ENCODE data around the gene HSD17B1.
A peak's percentile ranks its signal among the peaks of the same experiment; 100 is the strongest.

Gene HSD17B1

DNA sequence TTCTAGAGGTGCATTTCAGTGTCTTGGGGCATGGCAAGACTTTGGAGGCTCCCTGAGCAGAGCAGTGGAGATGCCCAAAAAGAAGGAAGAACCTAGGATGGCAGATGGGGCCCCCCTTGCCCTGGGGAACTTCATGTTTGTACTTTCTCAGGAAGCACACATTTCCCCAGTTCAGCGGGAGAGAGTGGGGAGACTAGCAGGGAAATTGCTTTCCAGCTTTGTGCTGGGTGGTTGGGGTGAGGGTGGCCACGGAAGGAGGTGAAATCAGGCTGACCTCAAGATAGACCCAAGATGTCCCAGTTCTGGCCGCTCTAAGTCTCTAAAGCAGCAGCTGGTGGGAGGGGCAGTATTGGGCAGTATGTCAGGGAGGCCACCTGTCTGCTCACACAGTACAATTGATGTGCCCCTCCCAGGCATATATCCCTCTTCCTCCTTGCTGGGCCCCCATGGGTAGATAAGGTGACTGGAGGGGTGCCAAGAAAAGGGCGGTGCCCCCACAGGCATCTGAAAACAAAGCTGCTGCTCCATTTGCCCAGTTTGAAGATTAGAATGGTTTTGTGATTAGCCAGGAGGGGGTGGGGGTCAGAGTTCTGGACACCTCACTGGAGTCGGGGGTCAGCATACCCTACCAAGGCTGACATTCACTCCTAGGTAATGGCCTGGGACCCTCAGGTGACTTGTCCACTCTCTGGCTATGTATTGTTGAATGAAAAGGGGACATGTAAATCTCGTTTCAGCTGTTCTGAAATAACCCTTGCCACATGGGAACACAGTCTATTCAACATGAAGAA, 33.8 kb upstream of the HSD17B1 start:
- no peaks in the 10 kb centered on the region for H3K27me3 Mint-ChIP-seq
- peak overlapping the region; percentile 18 for H3K4me3 Mint-ChIP-seq
- H3K27ac Mint-ChIP-seq = peak overlapping the region; percentile 88
- intact Hi-C loops (cut with micrococcal nuclease) = loop anchor here (5.0 kb wide), 2 partner anchors 112 to 197 kb away; no protein-coding TSS in a partner anchor
- H3K36me3 Mint-ChIP-seq (ENCODE audit: low read depth) = peaks cover 74% of the 10 kb centered on the region
- no peaks in the 10 kb centered on the region for H3K9me3 Mint-ChIP-seq
- peaks cover 62% of the 10 kb centered on the region for H3K4me1 Mint-ChIP-seq (ENCODE audit: low read depth)

DNA sequence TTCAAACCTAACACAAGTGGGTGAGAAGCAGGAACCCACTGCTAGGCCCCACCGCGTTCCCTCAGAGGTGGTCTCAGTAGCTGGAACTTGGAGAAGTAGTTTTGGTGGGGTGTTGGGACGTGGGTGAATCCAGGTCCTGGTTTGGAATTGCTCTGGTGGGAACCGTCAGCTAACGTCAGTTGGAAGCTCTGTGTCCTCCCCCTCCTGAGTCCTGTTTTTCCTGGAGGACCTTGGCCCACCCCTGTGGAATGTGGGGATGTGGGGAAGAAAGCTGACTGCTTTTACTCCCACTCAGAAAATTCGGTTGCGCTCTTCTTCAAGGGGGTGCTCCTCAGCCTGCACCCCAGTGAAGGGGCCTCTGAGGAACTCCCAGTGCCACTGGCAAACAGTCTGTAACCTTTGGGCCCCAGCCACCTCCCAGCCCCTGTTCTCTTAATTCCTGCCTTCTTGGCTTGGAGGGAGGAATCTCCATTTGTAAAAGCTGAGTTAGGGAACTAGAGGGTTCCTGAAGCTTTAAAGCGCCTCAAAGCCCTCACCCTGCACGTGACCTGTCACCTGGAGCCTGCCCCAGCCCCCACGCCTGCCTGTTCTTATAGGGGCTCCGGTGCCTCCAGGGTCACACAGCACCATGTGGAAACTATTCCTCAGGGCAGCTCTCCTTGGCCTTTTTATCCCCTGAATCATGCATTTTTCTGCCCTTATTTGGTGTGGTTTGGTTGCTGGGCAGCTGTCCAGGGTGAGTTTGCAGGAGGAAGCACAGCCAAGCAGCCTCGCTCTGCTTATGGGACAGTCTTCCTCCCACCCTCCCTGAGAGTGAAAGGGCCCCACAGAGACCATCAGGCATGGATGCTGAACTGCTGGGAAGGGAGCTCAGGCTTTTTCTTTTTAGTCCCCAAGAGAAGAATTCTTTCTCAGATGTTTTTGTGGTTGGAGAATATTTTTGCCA, 32.9 kb upstream of the HSD17B1 start:
- no peaks in the 10 kb centered on the region for H3K27me3 Mint-ChIP-seq
- intact Hi-C loops (cut with micrococcal nuclease) = loop anchor here (5.0 kb wide), 2 partner anchors 113 to 198 kb away; no protein-coding TSS in a partner anchor
- H3K4me1 Mint-ChIP-seq (ENCODE audit: low read depth) = peaks cover 62% of the 10 kb centered on the region
- peak overlapping the region; percentile 88 for H3K27ac Mint-ChIP-seq
- peaks cover 66% of the 10 kb centered on the region for H3K36me3 Mint-ChIP-seq (ENCODE audit: low read depth)
- no peaks in the 10 kb centered on the region for H3K9me3 Mint-ChIP-seq
- H3K4me3 Mint-ChIP-seq = peak overlapping the region; percentile 11

DNA sequence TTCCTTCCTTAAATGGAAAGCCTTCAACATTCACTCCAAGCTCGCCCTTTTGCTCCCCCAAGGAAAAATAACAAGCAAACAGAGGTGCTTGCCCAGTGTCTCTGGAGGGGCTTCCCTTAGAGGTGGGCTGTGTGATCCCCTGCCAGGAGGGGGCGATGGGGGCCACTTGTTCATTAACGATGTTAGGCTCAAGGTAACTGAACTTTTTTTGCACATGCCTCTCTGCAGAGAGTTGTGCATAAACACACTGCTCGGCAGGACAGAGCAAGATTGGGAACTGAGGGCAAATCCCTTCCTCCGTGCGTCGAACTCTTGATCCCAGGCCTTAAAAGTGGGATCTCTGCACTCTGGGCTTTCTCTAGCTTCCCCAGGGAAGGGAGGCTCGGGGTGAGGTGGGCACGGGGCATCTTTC, 32.2 kb upstream of the HSD17B1 start:
- Mint-ChIP-seq H3K27ac (peak overlapping the region; percentile 88), H3K4me1 (ENCODE audit: low read depth) (peaks cover 68% of the 10 kb centered on the region), H3K4me3 (no peak overlapping the region), H3K27me3 (no peaks in the 10 kb centered on the region), H3K36me3 (ENCODE audit: low read depth) (peaks cover 60% of the 10 kb centered on the region), H3K9me3 (no peaks in the 10 kb centered on the region)
- intact Hi-C loops (cut with micrococcal nuclease) = no loop called here

DNA sequence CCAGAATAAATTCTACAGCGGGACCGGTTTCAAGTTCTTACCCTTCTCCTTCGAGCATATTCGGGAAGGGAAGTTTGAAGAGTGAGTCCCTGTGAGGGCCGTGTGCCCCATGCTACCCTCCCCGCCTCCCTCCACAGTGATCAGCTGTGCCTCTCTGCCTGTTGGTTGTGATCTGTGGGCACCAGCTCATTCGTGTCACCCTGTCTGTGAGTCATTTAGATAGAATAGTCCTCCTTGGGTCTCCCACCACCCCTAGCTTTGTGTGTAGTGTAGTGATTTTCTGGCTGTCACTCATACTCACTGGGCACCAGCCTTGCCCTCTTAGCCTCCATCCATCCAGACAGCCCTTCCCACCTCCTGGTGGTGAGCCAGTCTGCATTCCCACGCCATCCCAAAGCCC, 31.7 kb upstream of the HSD17B1 start:
- Mint-ChIP-seq H3K4me1 (ENCODE audit: low read depth) (peaks cover 69% of the 10 kb centered on the region), H3K27ac (peak overlapping the region; percentile 88)
- intact Hi-C loops (cut with micrococcal nuclease) = no loop called here

DNA sequence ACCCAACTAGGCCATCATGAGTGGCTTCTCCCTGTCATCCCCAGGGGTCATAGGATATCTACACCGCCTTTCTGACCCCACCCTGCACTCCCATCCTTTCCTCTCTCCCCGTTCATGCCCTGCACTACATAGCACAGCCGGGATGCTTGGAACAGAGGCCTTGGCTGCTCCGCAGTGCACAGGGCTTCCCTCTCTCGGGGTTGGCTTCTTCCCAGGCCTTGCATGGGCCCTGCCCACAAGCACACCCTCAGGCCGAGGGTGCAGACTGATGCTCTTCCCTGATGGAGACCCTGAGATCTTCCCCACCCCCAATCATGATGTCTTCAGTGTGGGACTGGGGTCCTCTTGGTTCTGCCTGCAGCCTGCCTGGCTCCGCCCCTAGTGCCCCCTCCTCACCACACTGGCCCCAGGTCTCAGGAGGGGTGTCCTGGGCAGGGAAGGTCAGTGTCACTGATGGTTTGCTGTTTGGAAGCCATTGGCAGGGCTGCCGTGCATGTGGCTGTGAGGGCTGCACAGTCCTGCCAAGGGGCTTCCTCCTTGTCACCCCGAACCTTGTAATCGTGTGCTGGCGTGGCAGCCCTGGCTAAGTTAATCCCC, 31.0 kb upstream of the HSD17B1 start:
- H3K4me1 Mint-ChIP-seq (ENCODE audit: low read depth) = peaks cover 69% of the 10 kb centered on the region
- H3K4me3 Mint-ChIP-seq = no peak overlapping the region
- intact Hi-C loops (cut with micrococcal nuclease) = no loop called here
- peaks cover 48% of the 10 kb centered on the region for H3K36me3 Mint-ChIP-seq (ENCODE audit: low read depth)
- no peaks in the 10 kb centered on the region for H3K9me3 Mint-ChIP-seq
- H3K27ac Mint-ChIP-seq = peak overlapping the region; percentile 49
- H3K27me3 Mint-ChIP-seq = no peaks in the 10 kb centered on the region

More for the DNA sequence above, 31.7 kb upstream of the HSD17B1 start:
- no peak overlapping the region for H3K4me3 Mint-ChIP-seq
- H3K36me3 Mint-ChIP-seq (ENCODE audit: low read depth) = peaks cover 55% of the 10 kb centered on the region
- no peaks in the 10 kb centered on the region for H3K27me3 Mint-ChIP-seq
- H3K9me3 Mint-ChIP-seq = no peaks in the 10 kb centered on the region

DNA sequence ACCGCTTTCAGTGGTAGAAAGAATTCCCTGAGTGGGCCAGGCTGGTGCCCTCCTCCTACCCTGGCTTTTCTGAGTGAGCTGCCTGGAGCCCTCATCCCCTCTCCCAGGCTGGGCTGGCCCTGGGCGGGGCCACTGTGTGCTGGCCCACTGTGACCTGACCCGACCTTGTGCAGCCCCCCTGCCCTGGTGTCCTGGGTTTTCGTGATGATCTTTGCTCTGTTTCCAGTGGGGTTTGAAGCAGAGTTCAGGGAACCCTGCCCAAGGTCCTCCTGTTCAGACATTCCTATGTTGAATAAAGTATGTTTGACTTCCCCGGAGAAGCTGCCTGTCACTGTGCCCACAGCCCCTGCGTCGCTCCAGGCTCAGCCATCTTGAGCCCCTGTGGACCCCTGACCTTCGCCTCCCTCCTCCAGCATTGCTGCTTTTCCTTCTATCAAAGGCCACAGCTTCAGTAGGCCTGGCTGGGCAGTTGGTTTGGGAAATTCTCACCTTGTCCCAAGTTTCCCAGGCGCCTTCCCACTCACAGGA, 30.4 kb upstream of the HSD17B1 start:
- peak overlapping the region; percentile 49 for H3K27ac Mint-ChIP-seq
- H3K27me3 Mint-ChIP-seq = no peaks in the 10 kb centered on the region
- H3K4me3 Mint-ChIP-seq = no peak overlapping the region
- intact Hi-C loops (cut with micrococcal nuclease) = no loop called here
- no peaks in the 10 kb centered on the region for H3K9me3 Mint-ChIP-seq
- H3K4me1 Mint-ChIP-seq (ENCODE audit: low read depth) = peaks cover 69% of the 10 kb centered on the region
- peaks cover 43% of the 10 kb centered on the region for H3K36me3 Mint-ChIP-seq (ENCODE audit: low read depth)

DNA sequence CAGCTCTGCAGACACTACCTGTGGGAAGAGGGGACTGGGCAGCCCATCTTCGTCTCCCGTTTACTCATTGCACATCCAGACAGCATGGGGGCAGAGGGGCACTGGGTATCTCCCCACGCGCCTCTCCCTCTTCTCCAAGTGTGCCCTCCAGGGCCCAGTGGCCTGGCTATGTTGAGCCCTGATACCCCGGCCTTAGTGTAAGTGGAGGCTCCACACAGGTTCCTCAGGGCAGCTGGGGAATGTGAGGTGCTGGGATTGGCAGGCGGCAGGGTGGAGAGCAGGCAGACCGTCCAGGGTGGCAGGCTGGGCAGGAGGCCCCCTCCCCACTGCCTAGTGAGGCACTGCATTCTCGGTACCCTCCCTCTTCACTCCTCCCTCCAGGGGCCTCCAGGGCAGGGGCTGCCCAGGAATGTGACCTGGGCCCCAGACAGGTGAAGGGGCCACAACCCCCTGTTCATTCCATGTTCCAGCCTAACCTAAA, 29.9 kb upstream of the HSD17B1 start:
- no peak overlapping the region for H3K4me3 Mint-ChIP-seq
- H3K27ac Mint-ChIP-seq = no peak overlapping the region
- no peaks in the 10 kb centered on the region for H3K9me3 Mint-ChIP-seq
- no peaks in the 10 kb centered on the region for H3K27me3 Mint-ChIP-seq
- intact Hi-C loops (cut with micrococcal nuclease) = no loop called here
- H3K4me1 Mint-ChIP-seq (ENCODE audit: low read depth) = peaks cover 66% of the 10 kb centered on the region
- peaks cover 40% of the 10 kb centered on the region for H3K36me3 Mint-ChIP-seq (ENCODE audit: low read depth)

DNA sequence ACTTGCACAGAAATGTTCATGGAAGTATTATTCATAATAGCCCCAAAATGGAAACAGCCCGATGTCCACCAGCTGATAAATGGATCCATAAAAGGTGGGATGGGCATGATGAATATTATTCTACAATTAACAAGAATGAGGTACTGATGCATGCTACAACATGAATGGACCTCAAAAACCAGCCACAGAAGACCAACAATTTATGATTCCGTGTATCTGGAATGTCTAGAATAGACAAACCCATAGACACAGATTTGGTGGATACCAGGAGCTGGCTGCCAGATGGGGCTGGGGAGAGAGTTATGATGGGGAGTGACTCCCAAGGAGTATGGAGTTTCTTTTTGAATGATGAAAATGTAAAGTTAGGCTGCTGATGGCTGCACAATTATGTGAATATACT, 27.5 kb upstream of the HSD17B1 start:
- intact Hi-C loops (cut with micrococcal nuclease) = no loop called here
- Mint-ChIP-seq H3K27ac (no peak overlapping the region), H3K4me3 (no peak overlapping the region), H3K4me1 (ENCODE audit: low read depth) (peaks cover 56% of the 10 kb centered on the region), H3K36me3 (ENCODE audit: low read depth) (peaks cover 34% of the 10 kb centered on the region), H3K9me3 (no peaks in the 10 kb centered on the region), H3K27me3 (no peaks in the 10 kb centered on the region)

DNA sequence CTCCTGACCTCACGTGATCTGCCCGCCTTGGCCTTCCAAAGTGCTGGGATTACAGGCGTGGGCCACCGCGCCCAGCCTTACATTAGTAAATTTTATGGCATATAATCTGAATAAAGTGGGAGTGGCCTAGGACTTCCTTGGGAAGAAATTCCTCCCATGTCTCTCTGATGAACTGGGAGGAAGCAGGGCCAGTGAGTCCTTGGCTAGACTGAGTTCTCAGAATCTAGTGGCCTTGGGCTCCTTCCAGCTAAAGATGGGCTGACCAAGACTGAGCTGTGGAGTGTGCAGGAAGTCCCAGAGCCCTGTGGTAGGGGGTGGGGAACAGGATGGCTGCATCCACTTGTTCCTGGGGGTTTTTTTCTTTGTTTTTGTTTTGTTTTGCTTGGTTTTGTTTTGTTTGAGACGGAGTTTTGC, 26.7 kb upstream of the HSD17B1 start:
- intact Hi-C loops (cut with micrococcal nuclease) = no loop called here

DNA sequence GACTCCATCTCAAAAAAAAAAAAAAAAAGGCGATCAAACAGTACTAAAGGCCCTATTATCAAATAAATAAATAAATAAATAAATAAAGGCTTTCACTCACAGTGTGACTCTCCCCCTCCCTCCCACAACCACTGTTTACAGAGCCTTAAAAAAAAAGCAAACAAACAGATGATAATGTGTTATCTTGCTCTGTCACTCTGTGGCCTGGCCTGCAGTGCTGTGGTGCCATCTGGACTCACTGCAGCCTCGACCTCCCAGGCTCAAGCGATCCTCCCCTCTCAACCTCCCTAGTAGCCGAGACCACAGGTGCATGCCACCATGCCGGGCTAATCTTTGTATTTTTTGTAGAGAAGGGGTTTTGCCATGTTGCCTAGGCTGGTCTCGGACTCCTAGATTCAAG, 24.8 kb upstream of the HSD17B1 start:
- Mint-ChIP-seq H3K9me3 (no peaks in the 10 kb centered on the region), H3K27me3 (peaks cover 6% of the 10 kb centered on the region), H3K4me3 (no peak overlapping the region), H3K4me1 (ENCODE audit: low read depth) (peaks cover 43% of the 10 kb centered on the region), H3K27ac (no peak overlapping the region), H3K36me3 (ENCODE audit: low read depth) (peaks cover 11% of the 10 kb centered on the region)
- intact Hi-C loops (cut with micrococcal nuclease) = loop anchor here (1.0 kb wide), 1 partner anchor 100 kb away; no protein-coding TSS in a partner anchor

More for the DNA sequence above, 26.7 kb upstream of the HSD17B1 start:
- H3K4me1 Mint-ChIP-seq (ENCODE audit: low read depth) = peaks cover 52% of the 10 kb centered on the region
- H3K9me3 Mint-ChIP-seq = no peaks in the 10 kb centered on the region
- no peak overlapping the region for H3K4me3 Mint-ChIP-seq
- peaks cover 2% of the 10 kb centered on the region for H3K27me3 Mint-ChIP-seq
- peak overlapping the region; percentile 64 for H3K27ac Mint-ChIP-seq
- H3K36me3 Mint-ChIP-seq (ENCODE audit: low read depth) = peaks cover 30% of the 10 kb centered on the region

DNA sequence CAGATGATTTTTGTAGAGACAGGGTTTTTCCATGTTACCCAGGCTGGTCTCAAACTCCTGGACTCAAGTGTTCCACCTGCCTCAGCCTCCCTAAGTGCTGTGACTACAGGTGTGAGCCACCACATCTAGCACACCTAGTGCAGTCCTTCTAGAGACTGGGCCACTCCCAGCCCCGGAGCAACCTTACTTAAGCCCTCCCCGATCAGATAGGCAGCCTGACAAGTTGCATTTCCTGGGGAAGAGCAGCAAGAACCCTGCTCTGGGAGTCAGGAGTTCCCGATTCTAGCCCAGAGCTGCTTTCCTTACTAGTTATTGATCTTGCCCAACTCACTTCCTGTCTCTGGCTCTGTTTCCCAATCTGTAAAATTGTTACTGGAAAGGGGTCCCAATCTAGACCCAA, 23.7 kb upstream of the HSD17B1 start:
- intact Hi-C loops (cut with micrococcal nuclease) = no loop called here
- Mint-ChIP-seq H3K27ac (no peak overlapping the region), H3K4me1 (ENCODE audit: low read depth) (peaks cover 53% of the 10 kb centered on the region), H3K4me3 (no peak overlapping the region), H3K27me3 (peaks cover 6% of the 10 kb centered on the region), H3K36me3 (ENCODE audit: low read depth) (no peaks in the 10 kb centered on the region), H3K9me3 (no peaks in the 10 kb centered on the region)

DNA sequence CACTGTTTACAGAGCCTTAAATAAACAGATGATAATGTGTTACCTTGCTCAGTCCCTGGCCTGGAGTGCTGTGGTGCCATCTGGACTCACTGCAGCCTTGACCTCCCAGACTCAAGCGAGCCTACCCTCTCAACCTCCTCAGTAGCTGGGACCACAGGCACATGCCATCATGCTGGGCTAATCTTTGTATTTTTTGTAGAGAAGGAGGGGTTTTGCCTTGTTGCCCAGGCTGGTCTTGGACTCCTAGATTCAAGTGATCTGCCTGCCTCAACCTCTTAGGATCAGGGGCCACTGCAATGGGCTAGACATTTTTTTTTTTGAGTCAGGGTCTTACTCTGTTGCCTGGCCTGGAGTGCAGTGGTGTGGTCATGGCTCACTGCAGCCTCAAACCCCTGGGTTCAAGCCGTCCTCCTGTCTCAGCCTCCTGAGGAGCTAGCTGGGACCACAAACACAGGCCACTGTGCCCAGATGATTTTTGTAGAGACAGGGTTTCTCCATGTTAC, 21.7 kb upstream of the HSD17B1 start:
- Mint-ChIP-seq H3K4me1 (ENCODE audit: low read depth) (peaks cover 57% of the 10 kb centered on the region), H3K27me3 (peaks cover 6% of the 10 kb centered on the region), H3K36me3 (ENCODE audit: low read depth) (peaks cover 7% of the 10 kb centered on the region), H3K27ac (no peak overlapping the region), H3K9me3 (no peaks in the 10 kb centered on the region), H3K4me3 (no peak overlapping the region)
- intact Hi-C loops (cut with micrococcal nuclease) = no loop called here
